ENCODE measurements around the gene SLC37A1.

- TF ChIP-seq SIN3A (IDR thresholded peaks at IDR 0.05; ENCODE audit: borderline replicate concordance, insufficient read depth, low read length): no peak
- TF ChIP-seq REST (IDR thresholded peaks at IDR 0.05; ENCODE audit: insufficient read depth in 1 of 2, low read depth in 2 of 2, low read length in 2 of 2): no peak
Observed at GRCh38 chr21:42518215-42518614, 4.6 kb downstream of the SLC37A1 start.
